Tongue (tissue), 2 donors: Measurements from ENCODE around the gene ANGPT4. TPM values are rescaled to one million over a fixed set of nuclear protein-coding genes. Genes with fewer than 3 reads are reported as not detected.
"Not testable (repeated sequence)": the region's sequence is repeated elsewhere in the genome, so short reads cannot be mapped to it uniquely, and the experiment has no call there.

ENCODE experiments used
- DNase-seq: peaks from one replicate; pipeline ENCODE4 v3.0.0-alpha.2; 2015
- total RNA-seq: library from RNA; depleted of rRNA; stranded (reverse); fragments of >200 nt; gene quantifications from one replicate; pipeline ENCODE4 v1.2.3, GENCODE V29; 2014

ANGPT4 gene
- total RNA-seq, 1 donor from 2014 or later: not detected

GRCh38 chr20:842547-842940, 73.6 kb downstream of the ANGPT4 start:
- no peak for DNase-seq

- no peak for DNase-seq
These were observed 74.3 kb downstream of the ANGPT4 start for GRCh38 chr20:841568-842546.

GRCh38 chr20:840858-841567, 75.1 kb downstream of the ANGPT4 start:
- DNase-seq: no peak

DNA sequence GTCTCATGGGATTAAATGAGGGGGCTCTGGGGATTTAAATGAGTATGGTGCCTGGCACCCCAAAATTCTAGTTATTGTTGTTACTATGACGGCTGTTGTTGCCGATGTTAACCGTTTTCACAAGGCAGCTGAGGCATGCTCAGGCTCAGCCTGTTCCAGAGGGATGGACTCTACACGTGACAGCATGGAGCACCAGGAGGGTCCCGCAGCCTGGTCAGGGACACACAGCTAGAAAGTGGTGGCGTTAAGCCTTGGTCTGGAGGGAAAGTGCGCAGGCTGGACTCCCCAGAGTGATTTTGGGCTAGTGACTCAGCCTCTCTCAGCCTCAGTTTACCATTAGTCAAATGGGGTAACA, 75.7 kb downstream of the ANGPT4 start:
- no peak for DNase-seq

GRCh38 chr20:839626-840025, 76.5 kb downstream of the ANGPT4 start:
- no peak for DNase-seq

DNA sequence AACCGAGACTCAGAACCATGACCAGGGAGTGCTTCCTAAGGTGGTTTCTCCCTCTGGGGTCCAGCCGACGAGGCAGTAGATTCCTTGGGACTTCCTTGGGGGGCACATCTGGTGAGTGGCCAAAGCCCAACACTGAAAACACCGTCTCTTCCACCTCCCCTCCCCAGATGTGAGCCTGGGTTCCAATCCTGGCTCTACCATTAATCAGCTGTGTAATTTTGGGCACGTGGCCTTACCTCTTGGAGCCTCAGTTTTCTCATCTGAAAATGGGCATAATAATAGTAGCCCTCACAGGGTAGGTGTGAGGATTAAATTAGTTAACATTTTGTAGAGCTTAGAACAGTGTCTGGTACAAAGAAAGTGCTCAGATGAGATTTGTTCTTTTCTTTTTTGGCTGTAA, 77.1 kb downstream of the ANGPT4 start:
- no peak for DNase-seq

- no peak for DNase-seq
These were observed 79.9 kb downstream of the ANGPT4 start for GRCh38 chr20:836190-836589.

DNA sequence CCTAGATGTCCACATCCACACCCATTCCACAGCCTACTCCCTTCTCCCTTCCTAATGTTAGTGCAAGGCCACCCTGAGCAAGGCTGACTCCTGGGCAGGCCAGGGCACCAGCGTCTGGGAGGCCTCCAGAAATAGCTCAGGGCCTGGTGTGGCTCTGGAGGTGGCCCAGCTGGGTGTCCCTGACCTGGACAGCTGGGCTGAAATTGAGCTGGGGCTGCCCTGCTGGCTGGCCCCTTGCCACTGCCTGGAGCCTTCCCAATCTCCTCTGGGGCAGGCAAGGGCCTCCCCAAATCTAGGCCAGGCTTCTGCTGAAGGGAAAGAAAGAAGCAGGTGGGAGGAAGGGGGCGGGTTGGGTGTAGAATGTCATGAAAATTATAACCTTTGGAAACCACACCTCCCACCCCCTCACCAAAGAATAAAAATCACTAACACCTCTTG, 80.5 kb downstream of the ANGPT4 start:
- peak; percentile 88 for DNase-seq

DNA sequence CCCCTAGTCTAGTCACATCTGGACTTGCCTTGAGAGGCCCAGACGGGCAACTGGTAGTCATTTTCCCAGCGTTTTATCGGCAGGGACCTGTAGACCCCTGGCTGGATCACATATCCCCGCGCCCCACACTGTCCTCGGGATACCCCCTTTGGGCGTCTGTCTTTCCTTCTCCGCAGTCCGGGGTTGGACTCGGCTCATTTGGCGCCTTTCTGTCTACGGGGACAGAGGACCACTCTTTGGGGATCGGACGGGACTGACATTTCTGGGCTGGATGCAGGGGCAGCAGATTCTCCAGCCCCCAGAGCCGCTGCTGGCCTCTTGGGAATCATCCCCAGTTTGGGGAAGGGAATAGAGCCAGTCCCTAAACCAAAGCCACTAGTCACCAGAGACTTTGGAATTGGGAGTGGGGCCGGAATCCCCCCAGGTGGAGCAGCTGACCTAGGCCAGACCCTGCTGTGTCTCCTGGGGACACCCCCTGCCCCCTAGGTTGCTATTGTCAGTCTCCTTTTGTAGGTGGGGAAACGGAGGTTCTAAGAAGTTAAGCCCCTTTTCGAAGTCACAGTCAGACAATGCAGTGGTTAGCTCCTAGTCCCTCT, 81.9 kb downstream of the ANGPT4 start:
- no peak for DNase-seq

DNA sequence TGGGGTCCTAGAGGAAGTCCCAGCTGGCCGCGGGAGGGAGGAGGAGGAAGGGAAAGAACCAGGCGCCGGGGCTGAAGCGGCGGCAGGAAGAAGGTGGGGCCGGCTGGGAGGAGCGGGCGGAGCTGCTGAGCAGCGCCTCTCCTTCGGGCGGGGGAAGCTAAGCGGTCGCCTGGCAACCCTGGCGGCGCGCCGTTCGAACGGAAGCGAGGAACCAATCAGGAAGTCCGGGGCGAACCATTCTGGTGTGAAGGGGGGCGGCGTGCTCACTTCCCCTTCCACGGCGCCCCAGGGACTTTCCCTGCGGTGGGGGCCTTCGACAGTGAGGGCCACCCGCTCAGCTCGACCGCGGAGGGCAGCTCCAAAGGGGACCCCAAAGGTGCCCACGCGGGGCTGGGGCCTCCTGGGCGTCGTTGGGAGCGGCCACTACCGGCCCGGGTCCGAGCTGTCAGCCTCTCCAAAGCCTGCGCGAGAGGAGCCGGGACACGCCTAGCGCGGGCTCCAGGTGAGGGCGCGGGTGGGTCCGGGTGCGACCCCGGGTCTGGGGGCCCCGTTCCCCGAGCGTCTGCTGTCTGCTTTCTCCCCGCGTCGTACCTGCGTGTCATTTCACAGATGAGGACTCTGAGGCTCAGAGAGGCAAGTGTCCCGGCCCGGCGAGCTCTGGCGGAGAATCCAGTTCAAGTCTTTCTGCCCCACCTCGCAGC, 82.5 kb downstream of the ANGPT4 start, which contains the start of gene FAM110A:
FAM110A (plus strand) TSS at position 266 of the 701 bp plus-strand sequence. CDS start 11,090 bp downstream, outside the sequence.
- DNase-seq: peak; percentile 97

GRCh38 chr20:833121-833449, 83.0 kb downstream of the ANGPT4 start:
- DNase-seq: no peak

- no peak for DNase-seq
These were observed 84.2 kb downstream of the ANGPT4 start for GRCh38 chr20:831956-832355.

- DNase-seq: no peak
These were observed 84.9 kb downstream of the ANGPT4 start for GRCh38 chr20:831251-831650.

- no peak for DNase-seq
These were observed 86.1 kb downstream of the ANGPT4 start for GRCh38 chr20:830011-830521.

GRCh38 chr20:829551-829950, 86.6 kb downstream of the ANGPT4 start:
- DNase-seq: no peak

GRCh38 chr20:828987-829386, 87.1 kb downstream of the ANGPT4 start:
- DNase-seq: no peak

GRCh38 chr20:827981-828380, 88.2 kb downstream of the ANGPT4 start:
- DNase-seq: not testable (repeated sequence)

GRCh38 chr20:826695-827323, 89.3 kb downstream of the ANGPT4 start:
- DNase-seq: no peak

DNA sequence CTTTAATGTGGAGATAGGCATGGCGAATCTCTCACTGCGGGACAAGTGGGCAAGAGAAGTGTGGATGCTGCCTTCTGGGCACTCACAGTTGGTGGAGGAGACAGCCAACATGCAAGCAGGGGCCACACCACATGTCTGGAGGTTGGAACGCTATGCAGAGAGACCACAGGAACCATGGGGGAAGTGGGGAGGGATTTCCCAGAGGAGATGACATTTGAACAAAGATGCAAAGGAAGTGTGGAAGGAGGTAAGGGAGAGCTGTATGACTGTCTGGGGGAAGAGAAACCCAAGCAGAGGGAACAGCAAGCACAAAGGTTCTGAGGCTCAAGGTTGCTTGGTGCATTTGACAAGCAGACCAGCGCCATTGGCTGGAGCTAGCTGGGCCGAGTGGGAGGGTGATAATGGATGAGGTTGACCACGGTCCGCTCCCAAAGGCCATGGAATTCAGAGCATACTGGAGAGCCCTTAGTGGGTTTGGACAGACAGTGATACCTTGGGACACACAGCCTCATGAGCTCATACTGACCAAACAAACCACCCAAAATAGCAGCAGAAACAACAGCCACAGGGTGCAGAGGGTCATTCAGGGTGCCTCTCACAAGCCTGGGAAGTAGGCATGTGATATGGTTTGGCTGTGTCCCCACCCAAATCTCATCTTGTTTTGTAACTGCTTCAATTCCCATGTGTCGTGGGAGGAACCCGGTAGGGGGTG, 90.3 kb downstream of the ANGPT4 start:
- DNase-seq: no peak

- DNase-seq: no peak
These were observed 91.2 kb downstream of the ANGPT4 start for GRCh38 chr20:824916-825315.

DNA sequence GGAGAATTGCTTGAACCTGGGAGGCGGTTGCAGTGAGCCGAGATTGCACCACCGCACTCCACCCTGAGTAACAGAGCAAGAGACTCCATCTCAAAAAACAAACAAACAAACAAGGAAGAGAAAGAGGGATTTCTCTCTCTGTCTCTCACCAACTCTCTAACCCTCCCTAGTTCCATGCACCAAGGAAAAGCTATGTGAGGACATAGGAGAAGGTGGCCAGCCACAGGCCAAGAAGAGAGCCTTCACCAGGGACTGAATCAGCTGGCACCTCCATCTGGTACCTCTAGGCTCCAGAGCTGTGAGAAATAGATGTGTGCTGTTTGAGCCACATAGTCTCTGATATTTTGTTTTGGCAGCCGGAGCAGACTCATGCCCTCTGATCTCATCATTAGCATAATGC, 91.6 kb downstream of the ANGPT4 start:
- no peak for DNase-seq
